ENCODE results near the gene ORMDL3. TPM values are rescaled to one million over a fixed set of nuclear protein-coding genes. Genes with fewer than 3 reads are reported as not detected.
"Not testable (repeated sequence)": the region's sequence is repeated elsewhere in the genome, so short reads cannot be mapped to it uniquely, and the experiment has no call there.

Gene ORMDL3
- total RNA-seq, 1 donor from 2014 or later: 42.7 TPM

DNA sequence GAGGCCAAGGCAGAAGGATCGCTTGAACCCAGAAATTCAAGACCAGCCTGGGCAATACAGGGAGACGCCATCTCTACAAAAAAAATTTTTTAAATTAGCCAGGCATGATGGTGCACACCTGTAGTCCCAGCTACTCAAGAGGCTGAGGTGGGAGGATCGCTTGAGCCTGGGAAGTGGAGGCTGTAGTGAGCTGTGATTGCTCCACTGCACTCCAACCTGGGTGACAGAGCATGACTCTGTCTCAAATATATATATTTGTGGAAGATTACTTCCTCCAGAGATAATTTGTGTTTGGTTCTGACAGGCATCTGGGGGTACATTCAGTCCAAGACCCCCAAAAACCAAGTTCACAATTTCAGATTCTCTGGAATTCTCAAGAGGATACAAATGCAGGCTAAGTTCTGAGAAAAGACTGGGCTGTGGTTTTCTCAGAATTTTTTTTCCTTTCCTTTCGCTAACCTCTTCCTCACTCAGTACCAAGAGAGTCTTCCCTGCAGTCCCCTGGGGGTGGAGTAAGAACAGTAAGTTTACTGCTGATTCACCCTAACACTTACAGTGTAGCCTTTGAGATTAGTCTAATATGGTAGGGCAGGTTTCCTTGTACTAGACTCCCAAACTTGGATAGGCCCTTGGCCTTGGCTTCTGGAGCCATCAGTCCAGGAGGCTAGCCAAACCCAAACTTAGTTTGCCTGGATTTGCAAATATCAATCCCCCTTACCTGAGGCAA, 24.1 kb downstream of the ORMDL3 start:
- H3K27me3 ChIP-seq: no peaks in the 10 kb centered on the region
- H3K4me1 ChIP-seq: no peaks in the 10 kb centered on the region
- TF ChIP-seq POLR2A (IDR thresholded peaks at IDR 0.05) (no peak), POLR2AphosphoS5 (IDR thresholded peaks at IDR 0.05; ENCODE audit: insufficient read depth in 1 of 2, low read depth in 1 of 2) (no peak)
- TF ChIP-seq, protein P1, sequence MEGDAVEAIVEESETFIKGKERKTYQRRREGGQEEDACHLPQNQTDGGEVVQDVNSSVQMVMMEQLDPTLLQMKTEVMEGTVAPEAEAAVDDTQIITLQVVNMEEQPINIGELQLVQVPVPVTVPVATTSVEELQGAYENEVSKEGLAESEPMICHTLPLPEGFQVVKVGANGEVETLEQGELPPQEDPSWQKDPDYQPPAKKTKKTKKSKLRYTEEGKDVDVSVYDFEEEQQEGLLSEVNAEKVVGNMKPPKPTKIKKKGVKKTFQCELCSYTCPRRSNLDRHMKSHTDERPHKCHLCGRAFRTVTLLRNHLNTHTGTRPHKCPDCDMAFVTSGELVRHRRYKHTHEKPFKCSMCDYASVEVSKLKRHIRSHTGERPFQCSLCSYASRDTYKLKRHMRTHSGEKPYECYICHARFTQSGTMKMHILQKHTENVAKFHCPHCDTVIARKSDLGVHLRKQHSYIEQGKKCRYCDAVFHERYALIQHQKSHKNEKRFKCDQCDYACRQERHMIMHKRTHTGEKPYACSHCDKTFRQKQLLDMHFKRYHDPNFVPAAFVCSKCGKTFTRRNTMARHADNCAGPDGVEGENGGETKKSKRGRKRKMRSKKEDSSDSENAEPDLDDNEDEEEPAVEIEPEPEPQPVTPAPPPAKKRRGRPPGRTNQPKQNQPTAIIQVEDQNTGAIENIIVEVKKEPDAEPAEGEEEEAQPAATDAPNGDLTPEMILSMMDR (IDR thresholded peaks at IDR 0.05): no peak
- no peaks in the 10 kb centered on the region for H3K9me3 ChIP-seq
- H3K27ac ChIP-seq: no peak overlapping the region
- no peak for DNase-seq (ENCODE audit: extremely low spot score in 2 of 2)
- intact Hi-C loops (cut with DNase I): no loop called here
- no peaks in the 10 kb centered on the region for H3K36me3 ChIP-seq
- no peak overlapping the region for H3K4me3 ChIP-seq

DNA sequence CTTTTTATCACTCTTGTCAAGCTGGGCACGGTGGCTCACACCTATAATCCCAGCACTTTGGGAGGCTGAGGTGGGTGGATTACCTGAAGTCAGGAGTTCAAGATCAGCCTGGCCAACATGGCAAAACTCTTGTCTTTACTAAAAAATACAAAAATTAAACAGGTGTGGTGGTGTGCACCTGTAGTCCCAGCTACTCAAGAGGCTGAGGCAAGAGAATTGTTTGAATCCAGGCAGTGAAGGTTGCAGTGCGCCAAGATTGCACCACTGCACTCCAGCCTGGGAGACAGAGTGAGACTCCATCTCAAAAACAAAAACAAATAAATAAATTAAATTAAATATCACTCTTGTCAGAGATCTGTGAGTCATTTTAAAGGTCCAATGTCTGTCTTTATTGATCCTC, 25.4 kb downstream of the ORMDL3 start:
- H3K36me3 ChIP-seq; DNase-seq (ENCODE audit: extremely low spot score in 2 of 2); intact Hi-C loops (cut with DNase I): not testable (repeated sequence)

DNA sequence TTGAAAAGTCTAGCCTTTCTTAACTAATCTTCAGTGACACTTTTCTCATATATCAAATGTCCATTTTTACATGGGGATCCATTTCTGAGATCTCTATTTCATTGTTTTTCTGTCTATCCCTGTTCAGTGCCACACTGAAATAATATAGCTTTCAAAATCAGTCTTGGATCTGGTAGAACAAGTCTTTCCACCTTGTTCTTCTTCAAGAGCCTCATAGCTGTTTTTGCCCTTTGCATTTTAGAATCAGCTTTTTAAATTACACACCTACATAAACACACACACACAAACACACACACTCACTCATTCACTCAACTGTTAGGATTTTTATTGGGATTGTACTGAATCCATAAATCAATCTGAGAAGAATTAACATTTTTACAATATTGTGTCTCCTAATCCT, 28.2 kb downstream of the ORMDL3 start:
- TF ChIP-seq POLR2AphosphoS5 (IDR thresholded peaks at IDR 0.05; ENCODE audit: insufficient read depth in 1 of 2, low read depth in 1 of 2): no peak
- TF ChIP-seq, protein P1 (IDR thresholded peaks at IDR 0.05): no peak
- no peak for TF ChIP-seq POLR2A (IDR thresholded peaks at IDR 0.05)
- intact Hi-C loops (cut with DNase I): no loop called here
- DNase-seq (ENCODE audit: extremely low spot score in 2 of 2): no peak
- Histone ChIP-seq H3K4me3 (no peak overlapping the region), H3K27ac (no peak overlapping the region), H3K36me3 (no peaks in the 10 kb centered on the region), H3K27me3 (no peaks in the 10 kb centered on the region), H3K9me3 (no peaks in the 10 kb centered on the region), H3K4me1 (no peaks in the 10 kb centered on the region)

More for the DNA sequence above, 25.4 kb downstream of the ORMDL3 start:
- H3K9me3 ChIP-seq, H3K27me3 ChIP-seq, H3K4me3 ChIP-seq, H3K4me1 ChIP-seq, H3K27ac ChIP-seq: not testable (repeated sequence)

DNA sequence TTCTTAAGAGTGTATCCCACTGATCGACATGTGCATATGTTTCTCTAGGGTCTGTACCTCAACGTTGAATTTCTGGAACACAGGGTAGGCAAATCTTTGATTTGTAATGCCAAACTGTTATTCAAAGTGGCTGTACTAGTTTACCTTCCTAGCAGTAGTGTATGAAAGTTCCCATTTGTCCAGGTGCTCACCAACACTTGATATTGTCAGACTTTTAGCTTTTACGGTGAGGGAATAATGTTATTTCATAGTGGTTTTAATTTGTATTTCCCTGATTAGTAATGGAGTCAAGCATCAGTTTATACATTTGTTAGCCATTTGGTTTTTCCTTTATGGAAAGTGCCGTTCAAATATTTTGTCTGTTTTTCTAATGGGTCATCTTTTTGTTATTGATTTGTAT, 29.3 kb downstream of the ORMDL3 start:
- Histone ChIP-seq H3K9me3 (no peaks in the 10 kb centered on the region), H3K36me3 (no peaks in the 10 kb centered on the region), H3K4me3 (no peak overlapping the region), H3K27ac (no peak overlapping the region), H3K4me1 (no peaks in the 10 kb centered on the region), H3K27me3 (no peaks in the 10 kb centered on the region)
- intact Hi-C loops (cut with DNase I): no loop called here
- TF ChIP-seq POLR2A (IDR thresholded peaks at IDR 0.05) (no peak), POLR2AphosphoS5 (IDR thresholded peaks at IDR 0.05; ENCODE audit: insufficient read depth in 1 of 2, low read depth in 1 of 2) (no peak)
- TF ChIP-seq, protein P1 (IDR thresholded peaks at IDR 0.05): no peak
- DNase-seq (ENCODE audit: extremely low spot score in 2 of 2): no peak

DNA sequence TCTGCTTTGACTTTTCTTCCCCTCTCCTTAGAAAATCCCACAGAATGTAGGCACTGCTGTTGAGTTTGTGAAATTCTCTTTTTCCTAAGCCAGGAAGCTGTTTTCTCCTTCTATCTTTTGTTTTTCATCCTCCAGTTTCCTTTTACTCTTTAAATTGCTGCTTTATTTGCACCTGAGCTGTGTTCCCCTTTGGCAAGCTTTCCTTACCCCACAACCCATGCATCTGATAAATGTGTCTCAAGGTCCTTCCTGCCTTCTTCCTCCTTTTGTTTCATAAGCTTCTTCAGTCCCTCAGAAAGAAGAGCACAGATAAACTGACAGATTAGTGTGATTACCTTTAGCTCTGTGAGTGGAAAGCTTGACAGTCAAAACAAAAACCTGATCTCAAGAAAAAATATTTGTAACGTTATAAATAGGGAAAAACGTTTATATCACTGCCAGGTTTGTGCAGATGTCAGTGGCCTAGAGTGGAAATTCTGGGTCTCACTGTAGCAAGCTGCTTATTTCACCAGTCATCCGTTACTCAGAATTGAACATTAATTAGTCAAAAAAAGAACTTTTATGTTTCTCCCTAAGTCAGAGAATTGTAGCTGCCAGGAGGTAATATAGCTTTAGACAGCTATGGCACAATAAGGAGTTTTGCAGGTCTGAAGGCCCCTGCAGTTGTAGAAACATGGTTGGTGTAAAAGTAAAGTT, 32.6 kb downstream of the ORMDL3 start:
- TF ChIP-seq, protein P1 (IDR thresholded peaks at IDR 0.05): no peak
- TF ChIP-seq POLR2AphosphoS5 (IDR thresholded peaks at IDR 0.05; ENCODE audit: insufficient read depth in 1 of 2, low read depth in 1 of 2) (no peak), POLR2A (IDR thresholded peaks at IDR 0.05) (no peak)
- H3K9me3 ChIP-seq: no peaks in the 10 kb centered on the region
- no peak overlapping the region for H3K4me3 ChIP-seq
- no peaks in the 10 kb centered on the region for H3K4me1 ChIP-seq
- no peaks in the 10 kb centered on the region for H3K27me3 ChIP-seq
- no peaks in the 10 kb centered on the region for H3K36me3 ChIP-seq
- no peak overlapping the region for H3K27ac ChIP-seq
- DNase-seq (ENCODE audit: extremely low spot score in 2 of 2): no peak
- intact Hi-C loops (cut with DNase I): no loop called here

Measured in vagina (tissue), 2 donors.